MM.1S (cell line): ENCODE results near the gene RASD2.

ENCODE experiments used
- DNase-seq: peaks from one replicate; pipeline ENCODE4 v3.0.0-alpha.2; 2015
- H2AFZ ChIP-seq: fragments of 300-600 bp; sonication (generic); 2 replicates; pipeline ENCODE4 v1.6.0; 2016; ENCODE audit warnings: antibody characterized with exemption, low read length
- H3F3A ChIP-seq: fragments of 300-600 bp; sonication (generic); 2 replicates; pipeline ENCODE4 v1.6.1; 2016; ENCODE audit warnings: mild to moderate bottlenecking, antibody characterized with exemption, low read length, moderate library complexity, mixed read lengths; ENCODE audit not compliant: insufficient read depth
- H3K27ac ChIP-seq: fragments of 300-600 bp; sonication (generic); 2 replicates; pipeline ENCODE4 v1.5.1; 2016; ENCODE audit warnings: mild to moderate bottlenecking, low read length
- H3K27me3 ChIP-seq: fragments of 300-600 bp; sonication (generic); replicated peaks from 2 replicates; pipeline ENCODE4 v1.6.0; 2016; ENCODE audit warnings: low read length; ENCODE audit not compliant: insufficient read depth
- H3K36me3 ChIP-seq: fragments of 300-600 bp; sonication (generic); replicated peaks from 2 replicates; pipeline ENCODE4 v1.6.1; 2016; ENCODE audit warnings: mild to moderate bottlenecking, low read length, mixed read lengths; ENCODE audit not compliant: insufficient read depth
- H3K4me1 ChIP-seq: fragments of 300-600 bp; sonication (generic); 2 replicates; pipeline ENCODE4 v1.6.1; 2016; ENCODE audit warnings: low read length, mixed read lengths
- H3K4me2 ChIP-seq: fragments of 300-600 bp; sonication (generic); 2 replicates; pipeline ENCODE4 v1.6.0; 2016; ENCODE audit warnings: low read depth, low read length
- H3K4me3 ChIP-seq: fragments of 300-600 bp; sonication (generic); 2 replicates; pipeline ENCODE4 v1.5.1; 2016; ENCODE audit warnings: low read length, mixed read lengths
- H3K79me2 ChIP-seq: fragments of 300-600 bp; sonication (generic); 2 replicates; pipeline ENCODE4 v1.6.1; 2016; ENCODE audit warnings: mixed run types, low read length, mixed read lengths
- H3K9ac ChIP-seq: fragments of 300-600 bp; sonication (generic); 2 replicates; pipeline ENCODE4 v1.6.1; 2016; ENCODE audit warnings: low read length, mixed read lengths
- H3K9me2 ChIP-seq: fragments of 300-600 bp; sonication (generic); replicated peaks from 2 replicates; pipeline ENCODE4 v1.6.1; 2016; ENCODE audit warnings: mild to moderate bottlenecking, low read length, mixed read lengths; ENCODE audit not compliant: insufficient read depth
- H3K9me3 ChIP-seq: fragments of 300-600 bp; sonication (generic); replicated peaks from 2 replicates; pipeline ENCODE4 v1.6.1; 2016; ENCODE audit warnings: mild to moderate bottlenecking, low read length, mixed read lengths; ENCODE audit not compliant: insufficient read depth
- H4K20me1 ChIP-seq: fragments of 300-600 bp; sonication (generic); 2 replicates; pipeline ENCODE4 v1.6.1; 2016; ENCODE audit warnings: mild to moderate bottlenecking, low read length, moderate library complexity, mixed read lengths; ENCODE audit not compliant: insufficient read depth
- CTCF ChIP-seq: fragments of 300-600 bp; sonication (generic); IDR thresholded peaks from 2 replicates; pipeline ENCODE4 v1.5.1; 2016; ENCODE audit warnings: antibody characterized with exemption, low read length, mixed read lengths
- EZH2 ChIP-seq: fragments of 300-600 bp; sonication (generic); optimal IDR thresholded peaks from 2 replicates; pipeline ENCODE3; 2017; ENCODE audit warnings: low read depth, mild to moderate bottlenecking, antibody characterized with exemption, low read length, mixed read lengths
- EZH2phosphoT487 ChIP-seq: fragments of 300-600 bp; sonication (generic); IDR thresholded peaks from 2 replicates; pipeline ENCODE4 v1.6.1; 2018; ENCODE audit warnings: antibody characterized with exemption, low read length

The RASD2 gene

DNA sequence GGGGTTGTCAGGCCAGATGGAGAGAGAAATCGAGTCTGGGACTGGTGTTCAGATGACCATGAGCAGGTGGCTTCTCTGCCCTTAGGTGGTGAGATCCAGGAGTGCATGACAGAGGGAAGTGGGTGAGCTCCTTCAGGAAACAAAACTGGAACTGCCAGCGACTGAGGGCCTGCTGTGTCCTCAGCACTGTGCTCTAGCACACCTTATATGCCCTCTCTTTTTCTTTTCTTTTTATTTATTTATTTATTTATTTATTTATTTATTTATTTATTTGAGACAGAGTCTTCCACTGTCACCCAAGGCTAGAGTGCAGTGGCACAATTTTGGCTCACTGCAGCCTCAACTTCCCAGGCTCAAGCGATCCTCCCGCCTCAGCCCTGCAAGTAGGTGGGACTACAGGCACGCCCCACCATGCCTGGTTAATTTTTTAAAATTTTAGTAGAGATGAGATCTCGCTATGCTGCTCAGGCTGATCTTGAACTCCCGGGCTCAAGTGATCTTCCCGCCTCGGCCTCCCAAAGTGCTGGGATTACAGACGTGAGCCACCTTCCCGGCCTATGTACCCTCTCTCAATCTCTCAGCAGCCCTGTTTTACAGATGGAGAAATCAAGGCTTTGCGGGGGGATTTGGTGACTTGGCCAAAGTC, 14.8 kb upstream of the RASD2 start:
- Histone ChIP-seq H3K4me2 (no peak overlapping the region), H3K36me3 (no peaks in the 10 kb centered on the region), H3K27me3 (no peaks in the 10 kb centered on the region), H3K79me2 (no peaks in the 10 kb centered on the region), H3K9ac (no peak overlapping the region), H3K4me3 (no peak overlapping the region), H3K4me1 (peaks cover 9% of the 10 kb centered on the region; the same call in 1 of the 2 replicates), H3F3A (no peaks in the 10 kb centered on the region), H4K20me1 (no peaks in the 10 kb centered on the region), H3K9me2 (no peaks in the 10 kb centered on the region), H3K27ac (no peak overlapping the region), H3K9me3 (no peaks in the 10 kb centered on the region), H2AFZ (no peak overlapping the region)
- DNase-seq: no peak
- TF ChIP-seq EZH2: no peak
- TF ChIP-seq CTCF: no peak
- no peak for TF ChIP-seq EZH2phosphoT487

GRCh38 chr22:35526333-35526979, 14.2 kb upstream of the RASD2 start:
- H3K36me3 ChIP-seq: no peaks in the 10 kb centered on the region
- no peak overlapping the region for H3K27ac ChIP-seq
- H3K4me3 ChIP-seq: no peak overlapping the region
- H3K4me1 ChIP-seq: peaks cover 9% of the 10 kb centered on the region; the same call in 1 of the 2 replicates
- H3F3A ChIP-seq: no peaks in the 10 kb centered on the region
- H3K9ac ChIP-seq: no peak overlapping the region
- H3K9me3 ChIP-seq: no peaks in the 10 kb centered on the region
- no peak overlapping the region for H2AFZ ChIP-seq
- no peaks in the 10 kb centered on the region for H3K9me2 ChIP-seq
- no peaks in the 10 kb centered on the region for H3K79me2 ChIP-seq
- no peaks in the 10 kb centered on the region for H4K20me1 ChIP-seq
- no peak for TF ChIP-seq EZH2
- TF ChIP-seq EZH2phosphoT487: no peak
- no peak for TF ChIP-seq CTCF
- H3K4me2 ChIP-seq: no peak overlapping the region
- DNase-seq: no peak
- H3K27me3 ChIP-seq: no peaks in the 10 kb centered on the region

GRCh38 chr22:35528927-35529326, 11.7 kb upstream of the RASD2 start:
- no peak overlapping the region for H3K4me2 ChIP-seq
- no peak overlapping the region for H3K27ac ChIP-seq
- H3K27me3 ChIP-seq: no peaks in the 10 kb centered on the region
- peaks cover 4% of the 10 kb centered on the region; the same call in 1 of the 2 replicates for H3F3A ChIP-seq
- H3K79me2 ChIP-seq: no peaks in the 10 kb centered on the region
- H3K9ac ChIP-seq: no peak overlapping the region
- H3K9me2 ChIP-seq: no peaks in the 10 kb centered on the region
- H3K4me1 ChIP-seq: peaks cover 4% of the 10 kb centered on the region
- DNase-seq: no peak
- H3K4me3 ChIP-seq: no peak overlapping the region
- H3K36me3 ChIP-seq: no peaks in the 10 kb centered on the region
- H3K9me3 ChIP-seq: no peaks in the 10 kb centered on the region
- no peak overlapping the region for H2AFZ ChIP-seq
- no peak for TF ChIP-seq EZH2phosphoT487
- TF ChIP-seq EZH2: no peak
- TF ChIP-seq CTCF: no peak
- no peaks in the 10 kb centered on the region for H4K20me1 ChIP-seq
